PC-9 (cell line): ENCODE measurements around the gene EGFR.

Source experiments
- CTCF ChIP-seq: fragments of 200-600 bp; sonication (generic); conservative IDR thresholded peaks from 2 replicates; pipeline ENCODE4 v1.6.1; 2017; ENCODE audit warnings: mixed run types, antibody characterized with exemption, mild to moderate bottlenecking, moderate library complexity
- EZH2 ChIP-seq: fragments of 200-600 bp; sonication (generic); IDR thresholded peaks from 2 replicates; pipeline ENCODE4 v1.8.0; 2017; ENCODE audit warnings: antibody characterized with exemption, low read depth

- no peak for TF ChIP-seq CTCF
- no peak for TF ChIP-seq EZH2
These were observed 215.6 kb downstream of the EGFR start for GRCh38 chr7:55234408-55234807.
